GM04504 (cell line): Measurements from ENCODE around the gene PTPN1.
"Not testable (repeated sequence)": the region's sequence is repeated elsewhere in the genome, so short reads cannot be mapped to it uniquely, and the experiment has no call there.

Source experiments
- DNase-seq: peaks from one replicate; pipeline ENCODE4 v3.0.0-alpha.2; 2012; ENCODE audit warnings: low read depth

The PTPN1 gene

GRCh38 chr20:50509923-50510705 is at the start of gene PTPN1:
TSS of gene PTPN1 (plus strand) at chr20:50510383. CDS start at chr20:50510528, 145 bp downstream.
- peak; percentile 98 for DNase-seq

GRCh38 chr20:50460608-50461267 is 49.4 kb upstream of the PTPN1 start:
- DNase-seq, result peak; percentile 68

GRCh38 chr20:50462093-50462690 is 48.0 kb upstream of the PTPN1 start:
- DNase-seq, result no peak

GRCh38 chr20:50464026-50464724 is 46.0 kb upstream of the PTPN1 start:
- DNase-seq, result no peak

GRCh38 chr20:50464725-50465650 is 45.2 kb upstream of the PTPN1 start:
- no peak for DNase-seq

GRCh38 chr20:50467174-50467573 is 43.0 kb upstream of the PTPN1 start:
- DNase-seq, result no peak

- no peak for DNase-seq
Observed at GRCh38 chr20:50467718-50468356, 42.3 kb upstream of the PTPN1 start.

GRCh38 chr20:50468378-50468798 is 41.8 kb upstream of the PTPN1 start:
- DNase-seq, result no peak

- no peak for DNase-seq
Observed at GRCh38 chr20:50469176-50469723, 40.9 kb upstream of the PTPN1 start.

- DNase-seq, result no peak
Observed at GRCh38 chr20:50469796-50470195, 40.4 kb upstream of the PTPN1 start.

- no peak for DNase-seq
Observed at GRCh38 chr20:50470264-50470858, 39.8 kb upstream of the PTPN1 start.

GRCh38 chr20:50471231-50471630 is 39.0 kb upstream of the PTPN1 start:
- no peak for DNase-seq

- DNase-seq, result no peak
Observed at GRCh38 chr20:50472693-50473664, 37.2 kb upstream of the PTPN1 start.

- DNase-seq, result not testable (repeated sequence)
Observed at GRCh38 chr20:50474356-50474755, 35.8 kb upstream of the PTPN1 start.

GRCh38 chr20:50475681-50476292 is 34.4 kb upstream of the PTPN1 start:
- no peak for DNase-seq

- DNase-seq, result no peak
Observed at GRCh38 chr20:50477239-50477872, 32.8 kb upstream of the PTPN1 start.

- DNase-seq, result no peak
Observed at GRCh38 chr20:50478162-50478990, 31.8 kb upstream of the PTPN1 start.
